DMS153 treated with DMSO at 0.1 percent for 48 hours (cell line): ENCODE measurements around the gene THAP7.

ENCODE experiments used
- DNase-seq: peaks from one replicate; lab custom pipeline; 2025; ENCODE audit not compliant: unreplicated experiment; lab: John Stamatoyannopoulos, UW

The THAP7 gene

DNA sequence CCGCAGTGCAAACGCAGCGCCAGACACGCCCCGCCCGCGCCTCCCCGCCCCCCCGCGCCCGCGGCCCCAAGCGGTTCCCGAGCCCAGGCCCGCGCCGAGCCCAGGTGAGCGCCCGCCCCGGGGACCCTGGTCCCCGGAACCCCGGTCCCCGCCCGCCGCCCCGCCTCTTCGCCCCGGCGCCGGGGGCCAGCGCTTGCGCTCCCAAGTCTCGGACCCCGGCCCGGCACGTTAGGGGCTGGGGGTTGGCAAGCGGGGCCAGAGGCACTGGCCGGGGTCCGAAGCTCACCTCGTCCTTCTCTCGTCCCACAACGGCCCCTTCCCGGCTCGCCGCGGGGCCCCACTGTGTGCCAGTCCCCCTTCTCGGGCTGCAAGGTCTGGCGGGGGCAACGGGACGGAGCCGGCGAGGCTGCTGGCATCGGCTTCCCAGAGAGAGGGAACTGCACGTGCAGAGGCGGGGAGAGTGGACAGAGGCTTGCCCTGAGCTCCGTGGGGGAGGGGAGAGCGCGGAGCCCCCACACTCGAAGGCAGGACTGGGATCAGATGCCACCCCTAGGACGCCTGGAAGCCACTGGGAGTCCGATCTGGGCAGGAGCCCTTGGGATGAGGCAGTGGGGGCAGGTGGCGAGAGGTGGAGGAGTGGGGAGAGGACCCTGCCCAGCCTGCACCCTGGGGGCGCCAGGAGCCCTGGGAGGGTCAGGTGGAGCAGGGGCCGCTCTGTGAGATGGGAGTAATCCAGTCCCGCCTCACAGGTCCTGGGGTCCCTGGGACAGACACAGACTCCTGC lies 36.6 kb downstream of the THAP7 start:
- no peak for DNase-seq

DNA sequence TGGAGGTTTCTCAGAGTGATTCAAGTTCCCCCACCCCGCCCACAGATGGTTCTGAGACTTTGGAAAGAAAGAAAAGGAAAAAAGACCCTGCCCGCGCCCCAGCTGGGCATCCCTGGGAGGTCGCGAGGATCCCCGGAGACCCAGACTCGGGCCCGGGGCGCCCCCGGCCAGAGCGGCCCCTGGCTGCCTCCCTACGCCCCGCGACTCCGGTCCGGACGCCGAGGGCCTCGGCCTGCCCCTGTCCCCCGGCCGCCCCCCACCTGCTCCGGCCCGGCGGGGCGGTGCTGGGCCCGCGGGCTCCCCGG lies 37.2 kb downstream of the THAP7 start:
- DNase-seq = no peak

DNA sequence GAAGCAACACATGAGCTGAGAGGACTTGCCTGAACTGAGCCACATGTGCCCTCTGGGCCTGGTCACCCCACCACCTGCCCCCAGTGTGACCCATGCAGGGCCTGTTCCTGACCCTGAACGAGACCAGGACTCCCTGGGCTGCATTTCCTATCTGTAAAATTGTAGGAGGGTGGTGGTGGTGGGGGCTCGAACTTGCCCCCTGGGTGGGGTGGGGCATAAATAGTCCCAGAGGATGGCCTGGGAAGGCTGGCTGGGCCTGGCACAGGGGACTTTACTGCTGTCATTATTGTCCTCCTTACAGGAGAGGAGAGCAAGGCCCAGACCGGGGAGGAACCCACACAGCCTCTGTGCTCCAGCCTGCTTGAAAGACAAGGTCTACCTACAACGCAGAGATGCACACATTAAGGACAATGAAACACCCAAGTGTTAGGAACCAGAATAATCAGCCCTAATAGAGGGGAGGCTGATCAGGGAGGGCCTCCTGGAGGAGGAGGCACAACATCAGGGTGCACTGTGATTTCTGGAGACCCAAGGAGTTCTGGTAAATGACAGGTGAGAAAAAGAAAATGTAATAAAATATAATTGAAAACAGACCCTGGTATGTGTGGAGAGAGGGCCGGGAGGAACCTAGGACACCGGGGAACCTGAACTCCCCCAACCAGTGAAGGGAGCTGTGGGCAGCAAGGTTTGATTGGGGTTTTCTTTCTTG lies 37.7 kb downstream of the THAP7 start:
- no peak for DNase-seq

DNA sequence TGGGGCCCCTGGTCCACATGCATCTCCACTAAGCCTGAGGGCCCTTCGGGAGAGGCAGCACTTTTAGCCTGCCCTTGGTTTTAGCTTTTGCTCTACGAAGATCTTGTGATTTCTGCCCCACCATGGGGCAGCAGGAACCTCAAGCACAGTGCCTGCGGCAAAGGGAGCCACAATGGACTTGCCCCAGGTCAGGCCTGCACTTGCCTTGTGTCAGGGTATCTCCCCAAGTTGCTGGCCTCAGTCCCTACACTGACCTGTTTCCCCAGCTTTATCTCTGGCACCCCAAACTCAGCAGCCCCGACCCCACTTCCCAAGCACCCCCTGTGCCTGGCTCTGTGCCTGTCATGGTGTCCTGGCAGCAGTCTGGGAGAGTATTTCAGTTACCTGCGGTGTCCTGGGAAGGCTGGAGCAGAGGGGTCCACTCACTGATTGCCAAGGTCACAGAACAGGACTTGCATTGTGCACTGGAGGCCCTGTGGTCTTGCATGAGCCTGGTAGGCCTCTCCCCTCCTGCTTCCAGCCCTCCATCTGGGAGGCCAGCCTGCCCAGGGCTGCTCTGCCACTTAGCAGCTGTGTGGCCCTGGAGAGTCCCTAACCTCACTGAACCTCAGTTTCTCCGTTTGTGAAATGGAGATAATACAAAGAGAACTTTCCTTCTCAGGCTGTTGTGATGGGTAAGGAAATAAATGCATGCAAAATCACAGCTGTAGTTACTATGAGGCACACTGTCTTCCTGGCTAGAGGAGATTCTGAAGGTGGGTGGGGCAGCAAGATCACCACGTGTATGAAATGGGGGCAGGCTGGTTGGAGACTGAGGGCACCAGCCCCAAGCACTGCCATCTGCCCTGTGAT lies 38.5 kb downstream of the THAP7 start:
- DNase-seq = no peak

- no peak for DNase-seq
These were observed 39.4 kb downstream of the THAP7 start for GRCh38 chr22:20962491-20962945.

- DNase-seq = no peak
These were observed 41.3 kb downstream of the THAP7 start for GRCh38 chr22:20960609-20961008.

DNA sequence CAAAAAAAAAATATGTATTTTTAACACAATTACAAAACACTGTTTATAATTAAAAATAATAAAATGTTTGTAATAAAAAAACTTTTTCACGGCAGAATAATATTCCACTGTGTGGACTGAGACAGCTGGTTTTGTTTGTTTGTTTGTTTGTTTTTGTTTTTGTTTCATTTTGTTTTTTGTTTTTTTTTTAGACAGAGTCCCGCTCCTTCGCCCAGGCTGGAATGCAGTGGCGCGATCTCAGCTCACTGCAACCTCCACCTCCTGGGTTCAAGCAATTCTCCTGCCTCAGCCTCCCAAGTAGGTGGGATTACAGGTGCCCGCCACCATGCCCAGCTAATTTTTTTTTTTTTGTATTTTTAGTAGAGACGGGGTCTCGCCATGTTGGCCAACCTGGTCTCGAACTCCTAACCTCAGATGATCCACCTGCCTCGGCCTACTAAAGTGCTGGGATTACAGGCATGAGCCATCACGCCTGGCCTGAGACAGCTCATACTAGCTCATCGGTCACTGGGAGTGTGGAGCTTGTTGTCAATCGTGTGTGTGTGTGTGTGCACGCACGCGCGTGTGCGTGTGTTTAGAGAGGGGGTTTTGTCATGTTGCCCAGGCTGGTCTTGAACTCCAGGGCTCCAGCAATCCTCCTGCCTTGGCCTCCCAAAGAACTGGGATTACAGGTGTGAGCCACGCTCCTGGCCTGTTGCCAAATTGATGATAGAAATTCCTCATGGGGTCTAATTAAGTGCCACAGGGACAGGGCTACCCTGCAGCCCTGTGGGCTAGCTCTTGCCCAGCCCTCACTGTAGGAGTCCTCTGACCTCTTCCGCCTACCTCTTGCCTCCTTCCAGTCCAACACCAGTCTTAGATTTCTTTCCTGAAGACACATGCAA lies 42.1 kb downstream of the THAP7 start:
- no peak for DNase-seq

GRCh38 chr22:20957683-20958431 lies 44.1 kb downstream of the THAP7 start:
- DNase-seq = no peak

- no peak for DNase-seq
These were observed 44.7 kb downstream of the THAP7 start for GRCh38 chr22:20957102-20957682.

DNA sequence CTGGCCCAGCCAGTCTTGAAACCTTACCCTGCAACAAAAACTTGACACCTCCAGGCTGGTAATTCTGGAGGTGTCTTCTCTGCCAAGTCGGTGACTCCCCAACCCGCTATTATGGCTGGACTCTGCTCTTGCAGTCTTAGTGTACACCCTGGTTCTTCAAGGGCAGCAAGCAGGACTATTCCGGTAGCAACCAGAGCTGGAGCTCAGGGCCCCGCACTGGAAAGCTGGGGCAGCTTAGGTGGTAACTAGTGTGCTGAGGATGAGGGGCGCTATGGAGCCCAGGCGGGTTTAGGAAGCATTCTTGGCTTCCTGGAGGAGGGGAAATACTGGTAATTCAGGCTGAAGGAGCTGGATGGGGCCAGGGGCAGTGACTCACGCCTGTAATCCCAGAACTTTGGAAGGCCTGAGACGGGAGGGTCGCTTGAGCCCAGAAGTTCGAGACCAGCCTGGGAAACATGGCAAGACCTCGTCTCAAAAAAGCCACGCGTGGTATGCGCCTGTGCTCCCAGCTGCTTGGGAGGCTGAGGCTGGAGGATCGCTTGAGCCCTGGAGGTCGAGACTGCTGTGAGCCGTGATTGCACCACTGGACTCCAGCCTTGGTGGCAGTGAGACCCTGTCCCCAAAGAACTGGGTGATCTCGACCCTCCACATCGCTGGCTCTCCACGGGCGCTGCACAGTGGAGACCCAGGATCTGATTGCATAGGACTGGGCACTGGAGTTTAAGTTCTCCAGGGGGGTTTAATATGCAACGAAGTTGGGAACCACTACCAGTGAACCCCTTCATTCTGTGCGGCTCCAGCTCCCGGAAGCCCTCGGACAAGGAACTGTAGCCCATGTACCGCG lies 45.4 kb downstream of the THAP7 start:
- DNase-seq = no peak

DNA sequence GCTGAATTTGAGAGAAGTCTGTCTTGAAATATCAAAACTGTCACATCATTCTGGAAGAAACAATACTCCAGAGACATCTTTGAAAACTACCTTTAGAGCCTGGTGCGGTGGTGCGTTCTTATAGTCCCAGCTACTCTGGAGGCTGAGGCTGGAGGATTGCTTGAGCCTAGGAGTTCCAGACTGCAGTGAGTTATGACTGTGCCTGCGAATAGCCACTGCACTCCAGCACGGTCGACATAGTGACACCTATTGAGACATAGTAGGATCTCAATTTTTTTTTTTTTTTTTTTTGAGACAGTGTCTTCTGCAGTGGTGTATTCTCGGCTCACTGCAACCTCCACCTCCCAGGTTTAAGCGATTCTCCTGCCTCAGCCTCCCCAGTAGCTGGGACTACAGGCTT lies 46.4 kb downstream of the THAP7 start:
- no peak for DNase-seq

- no peak for DNase-seq
These were observed 48.0 kb downstream of the THAP7 start for GRCh38 chr22:20953668-20954500.

GRCh38 chr22:20953342-20953608 lies 48.6 kb downstream of the THAP7 start:
- DNase-seq = no peak

- no peak for DNase-seq
These were observed 49.2 kb downstream of the THAP7 start for GRCh38 chr22:20952544-20953341.

- no peak for DNase-seq
These were observed 50.0 kb downstream of the THAP7 start for GRCh38 chr22:20951932-20952380.

GRCh38 chr22:20951151-20951931 lies 50.6 kb downstream of the THAP7 start:
- no peak for DNase-seq
